Fibroblast of skin of left quadriceps (primary cell): ENCODE data around the gene GRK2.
"Not testable (repeated sequence)": the region's sequence is repeated elsewhere in the genome, so short reads cannot be mapped to it uniquely, and the experiment has no call there.

Experiments used
- DNase-seq, 2 experiments: peaks; one replicate each; pipeline ENCODE4 v3.0.0-alpha.2; 2013; ENCODE audit warnings: low read depth in 2 of 2

GRK2 gene

DNA sequence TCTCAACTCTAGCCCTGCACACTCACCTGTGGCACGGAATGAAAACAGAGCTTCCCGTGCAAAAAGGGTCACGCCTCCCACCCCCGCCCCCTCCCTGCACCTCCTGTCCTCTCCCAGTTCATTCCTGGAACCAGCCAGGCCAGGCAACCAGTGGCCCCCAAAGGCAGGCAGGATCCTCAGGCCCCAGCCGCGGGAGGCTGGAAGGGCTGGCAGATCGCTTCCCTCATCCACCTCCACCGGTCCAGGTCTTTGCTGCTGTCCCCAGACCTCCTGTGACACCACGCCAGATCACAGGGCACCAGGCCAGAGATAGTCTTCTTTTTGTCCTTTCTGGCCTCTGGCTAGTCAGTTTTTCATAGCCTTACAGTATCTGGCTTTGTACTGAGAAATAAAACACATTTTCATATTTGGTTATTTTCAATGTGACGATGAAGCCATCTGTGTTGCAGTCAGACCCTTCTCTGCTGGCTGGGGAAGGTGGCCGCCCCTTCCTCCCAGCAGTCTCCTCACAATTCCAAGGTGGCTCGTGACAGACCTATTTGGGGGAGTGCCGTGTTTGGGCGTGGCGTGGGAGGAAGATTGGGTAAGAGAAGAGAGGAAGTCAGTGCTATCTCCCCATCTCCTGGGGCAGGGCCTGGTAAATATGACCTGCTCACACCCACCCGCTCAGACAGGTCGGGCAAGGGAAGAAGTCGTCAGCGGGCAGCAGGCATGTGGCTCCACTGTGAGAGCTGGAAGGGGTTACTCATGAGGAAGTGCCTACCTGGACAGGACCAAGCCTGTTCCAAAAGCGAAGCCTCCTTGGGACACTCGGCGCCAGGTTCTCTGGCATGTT, 46.1 kb downstream of the GRK2 start:
- DNase-seq, result no peak

GRCh38 chr11:67313125-67313890, 47.0 kb downstream of the GRK2 start:
- no peak for DNase-seq

- no peak for DNase-seq
Observed at GRCh38 chr11:67314218-67314617, 47.9 kb downstream of the GRK2 start.

- DNase-seq, result no peak
Observed at GRCh38 chr11:67315325-67315909, 49.1 kb downstream of the GRK2 start.

DNA sequence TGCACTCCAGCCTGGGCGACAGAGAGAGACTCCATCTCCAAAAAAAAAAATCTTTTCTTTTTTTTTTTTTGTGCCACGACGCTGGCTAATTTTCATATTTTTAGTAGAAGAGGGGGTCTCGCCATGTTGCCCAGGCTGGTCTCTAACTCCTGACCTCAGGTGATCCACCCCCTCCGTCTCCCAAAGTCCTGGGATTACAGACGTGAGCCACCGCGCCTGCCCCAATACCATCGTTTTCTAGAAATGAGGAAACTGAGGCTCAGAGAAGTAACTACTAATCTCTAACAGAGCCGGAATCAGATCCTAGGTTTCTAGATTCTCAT, 50.6 kb downstream of the GRK2 start:
- DNase-seq, result no peak

DNA sequence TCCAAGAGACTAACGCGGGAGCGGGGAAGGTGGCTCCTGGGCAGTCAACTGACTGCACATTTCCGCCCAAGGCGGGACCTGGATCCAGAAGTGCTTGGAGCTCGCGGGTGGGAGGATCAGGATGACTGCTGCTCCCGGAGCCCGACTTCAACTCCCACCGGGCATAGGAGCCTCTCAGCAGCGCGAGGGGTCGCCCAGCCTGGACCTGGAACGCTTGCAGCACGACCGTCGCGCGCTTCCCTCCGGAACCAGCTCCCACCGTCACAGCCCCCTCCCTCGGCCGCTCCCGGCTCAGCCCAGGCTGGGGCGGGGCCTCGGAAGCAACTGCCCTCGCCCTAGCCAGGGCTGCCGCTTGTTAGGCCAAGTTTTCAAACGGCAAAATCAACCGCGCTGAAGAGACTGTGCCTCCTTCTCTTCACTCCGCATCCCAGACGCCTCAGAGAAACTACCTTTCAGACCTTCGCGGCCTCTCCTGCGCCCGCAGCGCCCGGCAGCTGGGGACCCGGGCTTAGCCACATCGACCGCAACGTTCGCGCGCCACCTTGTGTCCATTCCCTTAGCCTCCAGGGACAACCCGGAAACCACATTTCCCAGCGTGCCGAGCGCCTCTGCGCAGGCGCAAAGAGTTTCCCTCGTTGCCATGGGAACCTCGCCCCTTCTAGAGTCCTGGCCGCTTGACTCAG, 51.1 kb downstream of the GRK2 start:
- peak; percentile 84 to 86 for DNase-seq

DNA sequence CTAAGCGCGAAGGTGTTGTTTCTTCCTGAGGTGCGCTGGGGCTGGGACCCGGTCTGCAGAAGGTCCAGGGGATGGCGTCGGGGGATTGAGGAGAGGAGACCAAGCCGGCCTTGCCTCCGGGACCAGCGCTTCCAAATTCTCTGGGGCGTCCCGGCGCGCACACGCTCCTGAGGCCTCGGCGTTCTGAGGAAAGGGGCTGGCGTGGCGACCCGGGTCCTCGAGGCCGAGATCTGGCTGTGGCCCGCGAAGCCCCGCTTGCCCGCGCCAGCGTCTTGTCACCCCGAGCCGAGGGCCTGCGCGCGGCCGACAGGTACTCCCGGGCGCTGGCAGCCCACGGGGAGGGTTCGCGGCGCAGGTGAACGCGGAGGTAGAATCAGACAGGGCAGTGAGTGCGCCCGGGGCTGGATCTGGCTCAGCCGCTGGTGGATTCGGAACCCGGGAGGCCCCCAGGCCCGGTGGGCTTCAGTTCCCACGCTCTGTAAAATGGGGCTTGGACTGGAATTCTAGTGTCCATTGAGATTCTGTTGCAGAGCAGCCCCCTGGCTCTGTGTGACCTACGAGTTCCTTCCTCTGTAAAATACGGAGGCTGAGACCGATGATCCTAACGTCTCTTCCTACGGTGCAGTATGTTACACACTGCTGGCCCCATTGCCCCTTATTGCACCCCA, 51.7 kb downstream of the GRK2 start:
- no peak for DNase-seq

DNA sequence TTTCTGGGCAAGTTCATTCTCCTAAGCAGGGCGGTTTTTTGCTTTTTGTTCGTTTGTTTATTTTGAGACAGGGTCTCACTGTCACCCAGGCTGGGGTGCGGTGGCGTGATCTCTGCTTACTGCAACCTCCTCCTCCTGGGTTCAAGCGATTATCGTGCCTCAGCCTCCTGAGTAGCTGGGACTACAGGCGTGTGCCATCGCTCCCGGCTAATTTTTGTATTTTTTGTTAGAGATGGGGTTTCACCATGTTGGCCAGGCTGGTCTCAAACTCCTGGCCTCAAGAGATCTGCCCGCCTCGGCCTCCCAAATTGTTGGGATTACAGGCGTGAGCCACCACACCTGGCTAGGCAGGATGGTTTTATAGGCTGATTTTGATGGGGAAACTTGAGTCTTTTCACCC, 52.6 kb downstream of the GRK2 start:
- DNase-seq, result not testable (repeated sequence)

- DNase-seq, result no peak
Observed at GRCh38 chr11:67320011-67320410, 53.7 kb downstream of the GRK2 start.

DNA sequence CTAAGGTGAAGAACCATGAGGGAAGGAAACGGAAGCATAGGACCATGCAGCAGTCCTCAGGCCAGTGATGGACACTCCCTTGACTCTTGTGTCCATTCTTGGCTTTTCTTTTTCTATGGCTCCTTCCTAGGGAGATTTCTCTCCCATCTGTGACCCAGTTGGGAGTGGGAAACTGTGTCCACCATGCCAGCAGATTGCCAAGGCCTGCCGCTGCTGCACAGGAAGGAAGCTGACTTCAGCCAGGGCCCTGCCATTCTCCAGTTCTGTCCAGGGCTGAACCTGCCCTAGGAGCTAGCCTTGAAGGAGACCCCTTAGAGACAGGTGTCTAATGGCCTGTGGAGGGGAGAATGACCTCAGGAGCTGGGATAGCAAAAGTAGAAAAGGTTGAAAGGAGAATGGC, 54.4 kb downstream of the GRK2 start:
- DNase-seq, result no peak

DNA sequence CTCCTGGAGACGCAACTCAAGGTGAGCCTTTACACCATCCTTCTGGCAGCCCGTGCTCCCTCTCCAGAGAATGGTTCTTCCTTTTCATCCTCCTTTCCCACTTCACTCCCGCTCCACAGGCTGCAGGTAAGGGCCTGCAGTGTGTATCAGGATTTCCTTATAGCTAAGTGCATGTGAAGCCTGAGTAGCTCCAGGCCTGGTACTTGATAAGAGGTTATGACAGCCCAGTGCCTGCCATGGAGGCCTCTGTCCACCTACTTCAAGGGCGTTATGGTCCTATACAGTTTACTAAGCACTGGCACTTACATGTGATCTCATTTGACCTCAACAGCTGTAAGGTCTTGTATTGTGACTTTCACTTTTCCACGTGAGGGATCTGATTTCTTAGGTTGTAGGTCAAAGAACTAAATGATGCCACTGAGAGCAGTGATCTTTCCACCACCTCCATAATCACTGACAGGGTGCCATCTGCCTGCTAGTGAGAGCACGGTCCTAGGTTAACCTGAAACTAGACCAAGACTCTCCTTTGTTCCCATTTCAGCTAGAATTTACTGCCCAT, 55.1 kb downstream of the GRK2 start:
- no peak for DNase-seq

- no peak for DNase-seq
Observed at GRCh38 chr11:67322049-67322448, 55.8 kb downstream of the GRK2 start.

DNA sequence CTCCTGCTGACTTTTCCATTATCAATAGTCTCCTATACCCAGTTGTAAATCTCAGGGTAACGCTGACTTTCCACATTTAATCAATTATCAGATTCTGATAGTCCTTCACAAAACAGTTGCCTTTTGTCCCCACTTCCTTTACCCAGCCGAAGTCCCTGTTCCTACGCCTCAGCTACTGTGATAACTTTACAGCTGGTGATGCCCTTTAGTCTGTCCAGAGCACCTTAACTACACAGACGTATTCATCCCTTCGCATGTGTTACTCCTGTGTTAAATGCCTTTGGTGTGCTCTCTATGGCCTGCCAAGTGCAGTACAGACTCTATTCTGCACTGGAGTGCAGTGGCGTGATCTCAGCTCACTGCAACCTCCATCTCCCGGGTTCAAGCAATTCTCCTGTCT, 57.3 kb downstream of the GRK2 start:
- no peak for DNase-seq

DNA sequence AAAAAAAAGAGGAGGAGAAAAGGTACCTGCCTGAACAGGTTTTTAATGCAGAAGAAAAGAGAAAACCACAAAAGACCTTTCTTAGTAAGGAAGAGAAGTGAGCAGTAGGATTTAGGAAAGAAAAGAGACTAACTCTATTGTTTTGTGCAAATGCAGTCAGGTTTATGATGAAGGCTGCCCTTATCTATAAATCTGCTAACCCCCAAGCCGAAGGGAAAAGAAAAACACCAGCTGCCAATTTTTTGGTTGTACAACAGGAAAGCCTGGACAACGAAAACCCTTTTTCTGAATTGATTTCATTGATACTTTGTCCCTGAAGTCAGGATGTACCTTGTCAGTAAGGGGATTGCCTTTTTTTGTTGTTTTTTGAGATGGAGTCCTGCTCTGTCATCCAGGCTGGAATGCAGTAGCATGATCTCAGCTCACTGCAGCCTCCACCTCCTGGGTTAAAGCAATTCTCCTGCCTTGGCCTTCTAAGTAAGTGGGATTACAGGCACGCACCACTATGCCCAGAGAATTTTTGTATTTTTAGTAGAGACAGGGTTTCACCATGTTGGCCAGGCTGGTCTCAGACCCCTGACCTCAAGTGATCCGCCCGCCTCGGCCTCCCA, 65.9 kb downstream of the GRK2 start:
- DNase-seq, result no peak
